GM08714 (cell line): ENCODE measurements around the gene GHDC.
"Not testable (repeated sequence)": the region's sequence is repeated elsewhere in the genome, so short reads cannot be mapped to it uniquely, and the experiment has no call there.

ENCODE experiments used
- H3K4me3 ChIP-seq: fragments of 200-500 bp; sonication (Bioruptor generic); 2 replicates; pipeline ENCODE4 v1.5.1; 2014; ENCODE audit warnings: mild to moderate bottlenecking, low read length, inconsistent platforms
- ZNF274 ChIP-seq: IDR thresholded peaks from 2 replicates; pipeline ENCODE4 v1.6.1; 2012; ENCODE audit warnings: mild to moderate bottlenecking, low read depth, low read length

The GHDC gene, protein sequence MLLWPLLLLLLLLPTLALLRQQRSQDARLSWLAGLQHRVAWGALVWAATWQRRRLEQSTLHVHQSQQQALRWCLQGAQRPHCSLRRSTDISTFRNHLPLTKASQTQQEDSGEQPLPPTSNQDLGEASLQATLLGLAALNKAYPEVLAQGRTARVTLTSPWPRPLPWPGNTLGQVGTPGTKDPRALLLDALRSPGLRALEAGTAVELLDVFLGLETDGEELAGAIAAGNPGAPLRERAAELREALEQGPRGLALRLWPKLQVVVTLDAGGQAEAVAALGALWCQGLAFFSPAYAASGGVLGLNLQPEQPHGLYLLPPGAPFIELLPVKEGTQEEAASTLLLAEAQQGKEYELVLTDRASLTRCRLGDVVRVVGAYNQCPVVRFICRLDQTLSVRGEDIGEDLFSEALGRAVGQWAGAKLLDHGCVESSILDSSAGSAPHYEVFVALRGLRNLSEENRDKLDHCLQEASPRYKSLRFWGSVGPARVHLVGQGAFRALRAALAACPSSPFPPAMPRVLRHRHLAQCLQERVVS

DNA sequence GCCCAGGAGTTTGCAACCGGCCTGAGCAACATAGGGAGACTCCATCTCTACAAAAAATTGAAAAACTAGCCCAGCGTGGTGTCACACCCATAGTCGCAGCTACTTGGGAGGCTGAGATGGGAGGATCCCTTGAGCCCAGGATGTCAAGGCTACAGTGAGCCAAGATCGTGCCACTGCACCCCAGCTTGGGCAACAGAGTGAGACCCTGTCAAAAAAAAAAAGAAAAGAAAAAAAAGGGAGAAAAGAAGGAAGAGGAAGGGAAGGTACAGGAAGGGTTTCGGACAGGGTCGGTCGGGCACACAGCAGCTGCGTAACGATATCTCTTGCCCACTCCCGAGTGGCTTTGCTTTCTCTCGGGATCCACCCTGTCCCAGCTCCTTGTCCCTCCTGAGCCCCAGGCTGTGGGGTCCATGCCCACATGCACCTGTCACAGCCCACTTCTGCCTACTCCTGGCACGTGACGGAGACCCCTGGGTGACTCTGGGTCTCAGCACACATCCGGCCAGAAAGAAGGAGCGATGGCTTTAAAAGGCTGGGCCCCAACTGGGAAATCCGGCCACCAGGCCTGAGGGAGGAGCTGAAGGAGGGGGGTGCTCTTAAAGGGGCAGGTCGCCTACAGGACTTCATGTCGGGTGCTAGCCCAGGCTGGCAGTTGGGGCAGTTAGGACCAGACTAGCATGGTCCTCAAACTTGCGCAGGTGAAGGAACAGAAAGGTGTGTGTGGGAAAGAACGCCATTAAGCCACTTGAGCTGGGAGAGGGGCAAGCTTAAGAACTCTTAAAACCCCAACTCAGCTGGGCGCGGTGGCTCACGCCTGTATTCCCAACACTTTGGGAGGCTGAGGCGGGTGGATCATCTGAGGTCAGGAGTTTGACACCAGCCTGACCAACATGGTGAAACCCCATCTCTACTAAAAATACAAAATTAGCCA, at the start of gene GHDC:
GHDC (minus strand) TSS at position 526 of the 931 bp plus-strand sequence. CDS start 913 bp downstream, outside the sequence.
- H3K4me3 ChIP-seq, result peak within 1 kb of the TSS; percentile 60
- TF ChIP-seq ZNF274, result no peak

DNA sequence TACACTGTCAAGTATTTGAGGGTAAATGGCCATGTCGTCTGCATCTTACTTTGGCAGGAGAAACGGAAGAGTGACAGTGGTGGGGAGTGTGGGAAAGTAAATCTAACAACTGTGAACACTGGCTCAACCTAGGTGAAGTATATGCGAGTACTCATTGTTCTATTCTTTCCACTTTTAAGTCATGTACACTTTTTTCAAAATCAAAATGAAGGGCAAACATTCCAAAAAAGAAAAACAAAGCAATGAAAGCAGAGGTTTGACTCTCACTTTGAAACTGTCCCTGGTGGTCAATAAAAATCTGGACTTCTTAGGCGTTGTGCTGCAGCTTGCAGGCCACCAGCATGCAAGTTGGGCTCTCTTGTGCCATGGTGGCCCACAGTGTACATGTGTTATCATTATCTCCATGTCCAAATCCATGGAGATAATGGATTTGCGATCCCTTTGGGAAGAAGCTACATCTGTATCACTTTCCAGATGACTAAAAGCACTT, 49.2 kb upstream of the GHDC start:
- no peak overlapping the region for H3K4me3 ChIP-seq
- no peak for TF ChIP-seq ZNF274

DNA sequence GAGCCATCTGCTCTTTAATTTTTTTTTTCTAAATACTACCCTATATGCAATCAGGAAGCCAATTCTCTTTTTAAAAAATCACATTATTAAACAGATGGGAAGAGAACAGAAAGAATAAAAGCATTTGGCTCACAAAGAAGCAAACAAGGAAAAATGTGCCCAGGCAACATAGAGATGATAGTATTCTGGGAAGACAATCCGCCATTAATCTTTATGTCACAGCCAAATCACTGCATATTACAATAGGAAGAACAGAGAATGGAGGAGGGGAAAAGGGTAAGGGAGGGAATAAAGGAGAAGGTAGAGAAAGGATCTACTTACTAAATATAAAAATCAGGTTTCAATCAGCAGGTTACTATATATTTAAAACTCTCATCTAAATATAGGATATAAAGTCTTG, 47.6 kb upstream of the GHDC start:
- H3K4me3 ChIP-seq, result no peak overlapping the region
- no peak for TF ChIP-seq ZNF274

DNA sequence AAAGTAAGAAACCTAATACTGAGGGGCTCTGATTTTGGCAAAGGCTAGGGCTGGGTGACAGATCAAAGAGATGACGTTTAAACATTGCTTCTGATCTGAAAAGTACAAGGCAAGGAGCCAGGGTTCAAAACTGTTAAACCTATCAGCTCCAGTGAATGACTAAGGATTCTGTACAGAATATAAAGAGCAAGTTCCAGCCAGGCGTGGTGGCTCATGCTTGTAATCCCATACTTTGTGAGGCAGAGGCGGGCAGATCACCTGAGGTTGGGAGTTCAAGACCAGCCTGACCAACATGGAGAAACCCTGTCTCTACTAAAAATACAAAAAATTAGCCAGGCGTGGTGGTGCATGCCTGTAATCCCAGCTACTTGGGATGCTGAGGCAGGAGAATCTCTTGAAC, 46.6 kb upstream of the GHDC start:
- H3K4me3 ChIP-seq, result not testable (repeated sequence)

DNA sequence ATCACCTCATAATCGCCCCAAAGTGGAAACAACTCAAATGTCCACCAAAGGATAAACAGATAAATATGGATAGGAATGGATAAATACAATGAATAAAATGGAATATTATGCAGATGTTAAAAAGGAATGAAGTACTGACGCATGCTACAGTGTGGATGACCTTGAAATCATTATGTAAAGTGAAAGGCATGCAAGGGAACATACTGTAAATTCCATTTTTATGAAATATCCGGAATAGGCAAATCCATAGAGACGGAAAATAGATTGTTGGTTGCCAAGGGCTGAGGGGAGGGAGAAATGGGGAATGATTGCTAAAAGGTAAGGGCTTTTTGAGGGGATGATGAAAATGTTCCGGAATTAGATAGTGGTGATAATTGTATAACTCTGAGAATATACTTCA, 45.9 kb upstream of the GHDC start:
- no peak for TF ChIP-seq ZNF274
- no peak overlapping the region for H3K4me3 ChIP-seq

DNA sequence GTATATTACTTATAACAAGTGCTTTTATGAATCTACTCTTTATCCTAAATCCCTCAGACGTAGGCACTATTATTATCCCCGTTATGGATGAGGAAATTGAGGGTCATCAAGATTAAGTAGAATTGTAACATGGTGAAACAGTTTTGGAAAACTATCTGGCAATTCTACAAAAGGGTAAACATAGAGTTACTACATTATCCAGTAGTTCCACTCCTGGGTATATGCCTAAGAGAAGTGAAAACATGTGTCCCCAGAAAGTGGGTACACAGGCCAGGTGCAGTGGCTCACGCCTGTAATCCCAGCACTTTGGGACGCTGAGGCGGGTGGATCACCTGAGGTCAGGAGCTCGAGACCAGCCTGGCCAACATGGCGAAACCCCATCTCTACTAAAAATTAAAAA, 45.3 kb upstream of the GHDC start:
- not testable (repeated sequence) for H3K4me3 ChIP-seq

DNA sequence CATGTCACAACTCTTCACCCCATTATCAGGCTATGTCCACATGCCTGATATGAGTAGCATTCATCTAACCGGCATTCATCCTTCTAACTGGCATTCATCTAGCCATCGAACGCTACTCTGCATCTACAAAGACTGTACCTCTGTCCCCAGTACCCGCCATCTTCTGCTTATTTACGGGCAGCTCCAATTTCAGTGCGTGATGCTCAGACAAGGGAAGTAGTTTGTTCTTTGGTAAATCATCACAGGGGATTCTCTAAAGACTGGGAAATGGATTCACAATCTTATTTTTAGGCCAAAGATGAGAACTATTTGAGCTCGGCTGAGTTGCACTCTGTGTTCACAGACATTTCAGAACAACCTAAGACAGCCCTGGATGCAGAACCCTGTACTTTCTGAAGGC, 42.5 kb upstream of the GHDC start:
- no peak overlapping the region for H3K4me3 ChIP-seq
- TF ChIP-seq ZNF274, result no peak

DNA sequence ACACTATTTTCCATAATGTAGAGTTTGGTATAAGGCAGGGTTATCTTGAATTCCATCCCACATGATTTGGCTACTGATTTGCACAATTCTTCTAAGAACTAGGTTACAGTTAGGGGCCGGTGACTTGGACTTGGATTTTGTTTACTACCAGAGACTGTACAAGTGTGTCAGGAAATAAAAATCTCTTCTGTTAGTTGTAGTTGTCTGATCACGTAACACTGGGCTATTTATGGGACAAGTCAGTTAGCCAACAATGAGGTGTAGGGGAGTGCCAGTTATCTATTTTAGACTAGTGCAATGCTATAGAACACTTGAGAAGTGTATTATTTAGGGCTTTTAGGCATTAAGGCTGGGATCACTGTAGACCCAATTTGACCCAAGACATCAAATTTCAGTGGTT, 39.7 kb upstream of the GHDC start:
- no peak overlapping the region for H3K4me3 ChIP-seq
- no peak for TF ChIP-seq ZNF274

DNA sequence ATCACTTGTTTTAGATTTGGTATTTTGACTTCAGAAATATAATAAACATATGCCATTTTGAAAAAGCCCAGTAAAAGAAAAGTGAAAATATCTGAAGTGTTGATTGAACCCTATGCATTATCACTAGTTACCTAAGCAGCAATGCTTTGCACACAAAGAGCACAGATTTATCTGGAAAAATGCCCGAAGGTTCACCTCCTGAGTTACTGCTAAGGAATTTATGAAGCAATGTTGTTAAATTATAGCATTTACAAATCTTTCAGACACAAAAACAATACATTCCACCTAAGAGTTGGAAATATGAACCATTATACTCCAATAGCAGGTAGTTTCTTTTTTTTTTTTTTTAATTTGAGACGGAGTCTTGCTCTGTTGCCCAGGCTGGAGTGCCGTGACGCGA, 38.9 kb upstream of the GHDC start:
- no peak for TF ChIP-seq ZNF274
- H3K4me3 ChIP-seq, result no peak overlapping the region

DNA sequence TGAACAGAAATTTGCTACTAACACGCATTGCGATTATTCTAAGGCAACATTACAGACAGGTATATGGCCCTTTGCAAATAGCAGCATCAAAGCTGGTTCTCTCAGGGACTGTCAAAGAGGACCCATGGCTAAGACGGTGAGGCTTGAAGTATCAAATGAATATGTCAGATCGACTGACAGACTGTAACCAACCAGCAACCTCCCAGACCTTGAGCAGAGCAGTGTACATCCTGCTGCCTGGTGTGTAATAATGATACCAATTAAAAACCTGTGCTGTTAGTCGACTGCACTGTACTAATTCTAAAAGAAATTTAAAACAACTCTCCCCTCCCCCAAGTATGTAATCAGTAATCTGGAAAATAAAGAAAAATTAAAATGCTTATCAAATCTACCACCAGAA, 35.9 kb upstream of the GHDC start:
- no peak for TF ChIP-seq ZNF274
- no peak overlapping the region for H3K4me3 ChIP-seq

DNA sequence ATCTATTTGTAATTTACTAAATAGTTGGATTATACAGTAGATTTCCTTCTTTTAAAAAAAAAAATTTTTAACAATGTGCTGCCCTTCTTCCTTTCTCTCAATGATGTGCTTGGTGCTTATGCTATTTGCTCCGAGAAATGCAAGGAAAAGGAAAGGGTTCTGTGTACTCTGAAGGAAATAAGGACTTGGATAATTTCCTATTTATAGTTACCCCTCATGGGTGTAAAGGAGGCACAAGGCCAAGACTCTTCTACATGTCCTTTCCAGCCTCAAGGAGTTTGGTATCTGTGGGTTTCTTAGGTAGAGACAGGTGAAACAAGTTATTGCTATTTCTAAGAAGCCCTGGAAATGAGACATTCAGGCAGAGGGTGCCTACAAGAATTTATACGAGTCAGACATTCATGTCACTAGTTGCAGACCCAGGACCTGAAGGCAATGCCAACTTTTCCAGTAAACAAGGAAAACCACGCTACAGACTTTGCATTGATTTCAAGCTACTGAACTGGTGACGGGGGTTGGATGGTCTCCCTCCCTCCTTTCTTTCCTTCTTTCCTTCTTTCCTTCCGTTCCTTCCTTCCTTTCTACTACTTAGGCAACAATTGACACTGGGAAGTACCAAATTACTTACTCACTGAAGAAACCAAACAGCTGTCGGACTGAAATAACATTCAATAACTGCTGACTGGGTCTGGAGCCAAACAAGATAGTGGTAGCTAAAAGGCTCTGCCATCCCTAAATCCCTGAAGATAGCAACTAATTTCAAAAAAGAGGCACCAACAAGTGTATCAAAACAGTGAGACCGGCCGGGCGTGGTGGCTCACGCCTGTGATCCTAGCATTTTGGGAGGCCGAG, 33.8 kb upstream of the GHDC start:
- no peak overlapping the region for H3K4me3 ChIP-seq
- TF ChIP-seq ZNF274, result no peak

DNA sequence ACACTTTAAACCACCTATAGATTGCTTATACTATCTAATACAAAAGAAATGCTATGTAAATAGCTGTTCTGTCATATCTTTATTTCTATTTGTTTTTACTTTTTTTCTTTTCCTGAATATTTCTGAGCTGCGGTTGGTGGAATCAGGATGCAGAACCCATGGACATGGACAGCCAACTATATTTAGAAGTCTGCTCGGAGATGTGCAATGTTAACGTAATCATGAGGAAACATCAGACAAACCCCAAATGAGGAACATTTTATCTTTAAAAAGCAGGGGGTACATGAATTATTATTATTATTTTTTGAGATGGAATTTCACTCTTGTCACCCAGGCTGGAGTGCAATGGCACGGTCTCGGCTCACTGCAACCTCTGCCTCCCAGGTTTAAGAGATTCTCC, 31.4 kb upstream of the GHDC start:
- TF ChIP-seq ZNF274, result no peak
- no peak overlapping the region for H3K4me3 ChIP-seq

DNA sequence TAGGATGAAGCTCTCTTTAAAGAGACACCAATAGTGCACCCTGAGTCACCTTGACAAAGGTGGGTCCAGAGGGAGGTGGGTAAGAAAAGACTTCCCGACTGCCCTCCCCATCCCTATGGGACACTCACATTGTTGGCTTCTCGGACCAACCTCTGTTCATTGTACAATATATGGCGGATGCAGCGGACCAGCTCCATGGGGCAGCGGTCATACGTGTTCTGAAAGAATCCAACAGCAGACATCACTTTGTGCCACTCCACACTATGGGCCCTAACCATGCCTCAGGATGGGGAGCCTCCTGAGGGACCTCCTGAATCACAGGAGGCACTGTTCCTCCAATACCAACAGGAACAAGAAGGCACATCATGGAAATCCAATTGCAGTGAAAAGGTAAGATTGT, 30.4 kb upstream of the GHDC start:
- no peak for TF ChIP-seq ZNF274
- H3K4me3 ChIP-seq, result no peak overlapping the region
